GM23338 (cell line): ENCODE measurements around the gene SGPP1. TPM values are rescaled to one million over a fixed set of nuclear protein-coding genes. Genes with fewer than 3 reads are reported as not detected.

Experiments
- ATAC-seq: fragments of 200-7000 bp; cut with Tn5 transposase; 3 replicates; pipeline ENCODE4 v1.9.1; 2020
- DNase-seq: peaks from one replicate; pipeline ENCODE4 v3.0.0-alpha.2; 2015; ENCODE audit warnings: low spot score
- H2AFZ ChIP-seq: fragments of 200-600 bp; sonication (generic); 2 replicates; pipeline ENCODE4 v1.8.0; 2016; ENCODE audit warnings: antibody characterized with exemption, mild to moderate bottlenecking, moderate library complexity
- H3F3A ChIP-seq: fragments of 200-600 bp; sonication (generic); replicated peaks from 2 replicates; pipeline ENCODE4 v1.8.0; 2017; ENCODE audit warnings: antibody characterized with exemption, mixed run types, low read depth
- H3K27ac ChIP-seq: fragments of 200-600 bp; sonication (generic); 2 replicates; pipeline ENCODE4 v1.6.1; 2016; ENCODE audit warnings: low read depth
- H3K27me3 ChIP-seq: fragments of 200-600 bp; sonication (generic); 2 replicates; pipeline ENCODE4 v1.8.0; 2016; ENCODE audit warnings: mild to moderate bottlenecking, mixed run types, moderate library complexity; ENCODE audit not compliant: insufficient read depth
- H3K36me3 ChIP-seq: fragments of 200-600 bp; sonication (generic); 2 replicates; pipeline ENCODE4 v1.8.0; 2016; ENCODE audit warnings: mild to moderate bottlenecking; ENCODE audit not compliant: insufficient read depth
- H3K4me1 ChIP-seq: fragments of 200-600 bp; sonication (generic); 2 replicates; pipeline ENCODE4 v1.8.0; 2016; ENCODE audit warnings: mild to moderate bottlenecking, moderate library complexity; ENCODE audit not compliant: insufficient read depth
- H3K4me2 ChIP-seq: fragments of 200-600 bp; sonication (generic); 2 replicates; pipeline ENCODE4 v1.7.1; 2017; ENCODE audit warnings: mixed run types
- H3K4me3 ChIP-seq: fragments of 200-600 bp; sonication (generic); 2 replicates; pipeline ENCODE4 v1.6.1; 2016; ENCODE audit warnings: mixed run types
- H3K79me2 ChIP-seq: fragments of 200-600 bp; sonication (generic); replicated peaks from 2 replicates; pipeline ENCODE4 v1.8.0; 2017; ENCODE audit warnings: mild to moderate bottlenecking; ENCODE audit not compliant: insufficient read depth
- H3K9me2 ChIP-seq: fragments of 200-600 bp; sonication (generic); 2 replicates; pipeline ENCODE4 v1.8.0; 2017; ENCODE audit not compliant: insufficient read depth
- H4K20me1 ChIP-seq: fragments of 200-600 bp; sonication (generic); replicated peaks from 2 replicates; pipeline ENCODE4 v1.8.0; 2017; ENCODE audit warnings: mild to moderate bottlenecking; ENCODE audit not compliant: insufficient read depth
- H3K27ac Mint-ChIP-seq: 2 replicates; pipeline ENCODE4 v1.8.0; 2020; ENCODE audit warnings: inconsistent platforms, mild to moderate bottlenecking, moderate library complexity, mixed read lengths
- H3K27me3 Mint-ChIP-seq: 3 replicates; pipeline ENCODE4 v1.8.0; 2022; ENCODE audit warnings: low read depth, mild to moderate bottlenecking, moderate library complexity, mixed read lengths, inconsistent platforms; ENCODE audit not compliant: insufficient read depth, poor library complexity
- H3K36me3 Mint-ChIP-seq: 3 replicates; pipeline ENCODE4 v1.8.0; 2021; ENCODE audit warnings: low read depth, mild to moderate bottlenecking, inconsistent platforms, moderate library complexity, mixed read lengths
- H3K4me1 Mint-ChIP-seq: 3 replicates; pipeline ENCODE4 v1.8.0; 2020; ENCODE audit warnings: mild to moderate bottlenecking, inconsistent platforms, mixed read lengths
- H3K4me3 Mint-ChIP-seq: 3 replicates; pipeline ENCODE4 v1.8.0; 2021; ENCODE audit warnings: moderate library complexity, mild to moderate bottlenecking, inconsistent platforms, mixed read lengths
- H3K9me3 Mint-ChIP-seq: 3 replicates; pipeline ENCODE4 v1.8.0; 2020; ENCODE audit warnings: moderate library complexity, mild to moderate bottlenecking, inconsistent platforms, mixed read lengths
- CREB1 ChIP-seq: fragments of 250-450 bp; sonication (Bioruptor Pico); IDR thresholded peaks from 2 replicates; pipeline ENCODE4 v1.5.0; 2020; ENCODE audit warnings: low read depth, mild to moderate bottlenecking, moderate library complexity
- CTCF ChIP-seq, 2 experiments: fragments of 200-600 bp in 1 of 2; sonication (generic) in 1 of 2; conservative IDR thresholded peaks; 2 replicates each; pipeline versions ENCODE4 v1.5.1 to v1.6.1; 2016 to 2017; ENCODE audit warnings: antibody characterized with exemption in 2 of 2, low read depth in 2 of 2, mild to moderate bottlenecking in 2 of 2, moderate library complexity in 1 of 2
- ETS1 ChIP-seq: IDR thresholded peaks from 2 replicates; pipeline ENCODE4 v1.6.1; 2016; ENCODE audit warnings: antibody characterized with exemption
- EZH2 ChIP-seq: fragments of 200-600 bp; sonication (generic); IDR thresholded peaks from one replicate; pipeline ENCODE4 v1.8.0; 2017; ENCODE audit warnings: antibody characterized with exemption, mild to moderate bottlenecking, low read depth; ENCODE audit not compliant: unreplicated experiment
- EZH2phosphoT487 ChIP-seq: fragments of 200-600 bp; sonication (generic); IDR thresholded peaks from one replicate; pipeline ENCODE4 v1.8.1; 2018; ENCODE audit warnings: antibody characterized with exemption; ENCODE audit not compliant: unreplicated experiment
- POLR2AphosphoS5 ChIP-seq: IDR thresholded peaks from 2 replicates; pipeline ENCODE4 v1.6.1; 2016; ENCODE audit warnings: antibody characterized with exemption, low read depth
- REST ChIP-seq: IDR thresholded peaks from one replicate; pipeline ENCODE4 v1.6.1; 2018; ENCODE audit warnings: antibody characterized with exemption; ENCODE audit not compliant: unreplicated experiment
- STAT1 ChIP-seq: IDR thresholded peaks from one replicate; pipeline ENCODE4 v1.6.1; 2016; ENCODE audit warnings: antibody characterized with exemption; ENCODE audit not compliant: unreplicated experiment
- ZNF114 ChIP-seq: fragments of 250-450 bp; sonication (Bioruptor Pico); IDR thresholded peaks from 2 replicates; pipeline ENCODE4 v1.5.0; 2020; ENCODE audit warnings: mild to moderate bottlenecking, moderate library complexity
- ZNF331 ChIP-seq: fragments of 250-450 bp; sonication (Bioruptor Pico); IDR thresholded peaks from 2 replicates; pipeline ENCODE4 v1.5.0; 2020; ENCODE audit warnings: low read depth, mild to moderate bottlenecking, moderate library complexity
- ZNF462 ChIP-seq: fragments of 250-450 bp; sonication (Bioruptor Pico); IDR thresholded peaks from 2 replicates; pipeline ENCODE4 v1.5.0; 2020; ENCODE audit warnings: mild to moderate bottlenecking, moderate library complexity
- polyA plus RNA-seq: library from polyadenylated mRNA; unstranded; fragments of >200 nt; fragmentation: Nextera tagmentation; extraction: Ambion mirVana; gene quantifications from 2 replicates; pipeline ENCODE4 v1.2.1, GENCODE V29; 2016
- total RNA-seq: library from RNA; depleted of rRNA; stranded (reverse); fragments of >200 nt; shearing (Covaris generic); gene quantifications from 2 replicates; pipeline ENCODE4 v1.2.3, GENCODE V29; 2014

Gene SGPP1
- total and polyA plus RNA-seq, 2 experiments from 2014 or later, result 4.2 to 11.1 TPM

GRCh38 chr14:63659726-63660125 is 68.1 kb downstream of the SGPP1 start (continued):
- TF ChIP-seq CTCF (conservative IDR thresholded peaks at IDR 0.05; ENCODE audit: low read depth in 2 of 2), result no peak
- no peak for TF ChIP-seq EZH2
- TF ChIP-seq ZNF114, result no peak

- Mint-ChIP-seq H3K27me3 (no peaks in the 10 kb centered on the region), H3K4me3 (no peak overlapping the region)
- TF ChIP-seq REST (no peak), ZNF331 (CRISPR knock-in tag) (no peak), ETS1 (no peak), ZNF462 (no peak), ZNF114 (no peak), EZH2 (no peak), STAT1 (no peak), EZH2phosphoT487 (no peak), POLR2AphosphoS5 (no peak), CREB1 (CRISPR knock-in tag) (no peak)
Measured at GRCh38 chr14:63656194-63656593, 71.7 kb downstream of the SGPP1 start.

More at GRCh38 chr14:63656194-63656593, 71.7 kb downstream of the SGPP1 start:
- Histone ChIP-seq H2AFZ (no peak overlapping the region), H3K4me2 (no peak overlapping the region), H4K20me1 (no peaks in the 10 kb centered on the region), H3K4me1 (no peaks in the 10 kb centered on the region), H3K27ac (no peak overlapping the region), H3K79me2 (no peaks in the 10 kb centered on the region), H3K36me3 (no peaks in the 10 kb centered on the region), H3F3A (no peaks in the 10 kb centered on the region), H3K9me2 (no peaks in the 10 kb centered on the region), H3K27me3 (no peaks in the 10 kb centered on the region), H3K4me3 (no peak overlapping the region)
- no peaks in the 10 kb centered on the region for H3K9me3 Mint-ChIP-seq
- ATAC-seq, result no peak
- no peak for DNase-seq
- H3K36me3 Mint-ChIP-seq, result no peaks in the 10 kb centered on the region
- no peak overlapping the region for H3K27ac Mint-ChIP-seq
- H3K4me1 Mint-ChIP-seq, result no peaks in the 10 kb centered on the region
